ENCODE data around the gene GEMIN4. TPM values are rescaled to one million over a fixed set of nuclear protein-coding genes. Genes with fewer than 3 reads are reported as not detected.

Gene GEMIN4
- total and polyA plus RNA-seq, 2 of the 8 experiments (the other 6 are each of a cell fraction or from before 2014, with no cell fraction given) = 32.1 to 51.9 TPM

DNA sequence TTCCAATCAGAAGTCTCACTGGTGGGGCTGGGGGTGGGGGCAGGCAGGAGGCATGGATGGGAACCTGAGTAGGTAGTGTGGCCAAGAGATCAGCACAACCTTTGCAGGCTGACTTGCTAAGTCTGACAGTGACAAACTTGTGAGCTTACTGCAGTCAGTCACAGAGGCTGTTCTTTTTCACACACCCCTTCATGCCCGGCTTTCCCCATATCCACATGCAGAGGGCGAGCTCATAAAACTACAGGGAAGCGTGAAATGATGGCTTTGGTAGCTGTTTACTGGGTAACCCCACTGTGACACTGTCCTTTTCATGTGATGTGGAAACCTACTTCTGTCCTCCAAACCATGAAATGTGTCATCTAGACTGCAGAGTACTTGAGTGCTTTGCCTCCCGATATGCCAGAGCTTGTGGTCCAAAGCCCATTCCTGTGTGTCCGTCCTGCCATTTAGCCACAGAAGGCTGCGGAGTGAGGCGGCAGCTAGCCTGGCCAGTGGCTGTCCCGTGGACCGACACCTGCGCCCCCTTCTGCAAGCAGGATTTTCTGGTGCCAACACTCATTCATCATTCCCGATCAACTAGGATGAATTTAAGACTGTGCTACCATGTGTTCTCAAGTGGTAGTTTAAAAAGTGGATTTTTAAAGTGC lies 9.8 kb downstream of the GEMIN4 start:
- no peak for DNase-seq (ENCODE audit: low read depth in 1 of 2, low spot score in 2 of 2)

More for the DNA sequence above, 9.8 kb downstream of the GEMIN4 start:
- Histone ChIP-seq H3K79me1 (ENCODE audit: low read depth, low read length) (peaks cover 12% of the 10 kb centered on the region; the same call in 1 of the 2 replicates), H4K8ac (ENCODE audit: extremely low read depth, insufficient read depth, low read length) (no peak overlapping the region), H2BK5ac (ENCODE audit: low read depth, low read length) (no peak overlapping the region), H2BK120ac (replicated peaks; ENCODE audit: low read depth, low read length) (no peak overlapping the region), H3K4ac (replicated peaks; ENCODE audit: insufficient read length, low read depth, low read length) (no peak overlapping the region), H2BK12ac (ENCODE audit: low read depth, low read length) (no peak overlapping the region), H4K20me1 (replicated peaks in 1 of 2; ENCODE audit: control insufficient read depth in 1 of 2, insufficient read depth in 2 of 2, low read length in 2 of 2) (peaks cover 5 to 38% of the 10 kb centered on the region in 2 experiments), H3K79me2 (ENCODE audit: control insufficient read depth in 1 of 2, insufficient read depth in 2 of 2, low read length in 2 of 2) (peaks cover 0 to 7% of the 10 kb centered on the region in 2 experiments; a peak in 1 of 4 replicates), H2BK20ac (ENCODE audit: low read length) (no peak overlapping the region), H3K4me2 (ENCODE audit: insufficient read depth in 1 of 2, low read depth in 2 of 2, low read length in 2 of 2) (no peak overlapping the region), H3K14ac (ENCODE audit: insufficient read length) (no peak overlapping the region), H3K36me3 (ENCODE audit: control insufficient read depth in 2 of 4, insufficient read depth in 4 of 4, low read length in 3 of 4) (peaks cover 42 to 85% (median 53%) of the 10 kb centered on the region in 4 experiments), H3K18ac (ENCODE audit: extremely low read depth, low read length) (no peak overlapping the region), H3K4me3 (ENCODE audit: extremely low read depth in 1 of 4, insufficient read depth in 2 of 4, low read depth in 3 of 4, low read length in 4 of 4) (no peak overlapping the region), H3K23ac (ENCODE audit: insufficient read length) (no peak overlapping the region), H3K27ac (ENCODE audit: low read depth, low read length) (no peak overlapping the region), H3K23me2 (ENCODE audit: low read depth, low read length) (no peaks in the 10 kb centered on the region; the same call in 1 of the 2 replicates), H4K91ac (replicated peaks; ENCODE audit: insufficient read length, low read length) (no peak overlapping the region), H3K4me1 (replicated peaks in 1 of 4; ENCODE audit: control insufficient read depth in 3 of 4, insufficient read depth in 4 of 4, low read length in 3 of 4) (no peaks in the 10 kb centered on the region), H3K9ac (replicated peaks in 1 of 4; ENCODE audit: extremely low read depth in 1 of 4, low read depth in 3 of 4, low read length in 3 of 4) (no peak overlapping the region), H2AFZ (ENCODE audit: low read length) (no peak overlapping the region), H3K56ac (replicated peaks; ENCODE audit: insufficient read length, low read depth, low read length) (no peak overlapping the region), H2AK5ac (ENCODE audit: low read depth, low read length) (no peak overlapping the region), H3K9me3 (ENCODE audit: insufficient read depth in 2 of 2, low read depth in 1 of 2, low read length in 1 of 2) (no peaks in the 10 kb centered on the region), H3K27me3 (replicated peaks in 1 of 4; ENCODE audit: control insufficient read depth in 3 of 4, extremely low read depth in 1 of 4, insufficient read depth in 3 of 4, low read length in 3 of 4) (no peaks in the 10 kb centered on the region), H2BK15ac (ENCODE audit: low read length) (no peak overlapping the region), H4K5ac (ENCODE audit: insufficient read length, low read depth, low read length) (no peak overlapping the region)
- TF ChIP-seq SUZ12 (IDR thresholded peaks at IDR 0.05; ENCODE audit: low read length) = no peak
- TF ChIP-seq CBX5 (IDR thresholded peaks at IDR 0.05; ENCODE audit: low read depth, low read length) = no peak
- 0 out of 3 replicates have a peak, but pooled peaks of 1 of the 2 experiments have one; percentile 39 for TF ChIP-seq POLR2A (IDR thresholded peaks at IDR 0.05; ENCODE audit: control extremely low read depth in 1 of 2, low read depth in 2 of 2, low read length in 2 of 2)
- ChIA-PET POLR2A (ENCODE audit: partially characterized antibody) (interaction anchor here (0.7 to 9.7 kb wide), 13 partner anchors 9 to 263 kb away, joined by 3 to 44 read pairs (median 3); partner anchors contain the start of gene GEMIN4), CTCF (ENCODE audit: partially characterized antibody) (interaction anchor here (1.3 kb wide), 1 partner anchor 9 kb away, joined by 3 read pairs; no protein-coding TSS in a partner anchor)
- FAIRE-seq = no peak
- WGBS, 2 experiments (ENCODE audit: extremely low coverage in 1 of 2, insufficient coverage in 1 of 2, insufficient read length in 1 of 2, insufficient replicate concordance in 2 of 2, low coverage in 1 of 2, low lambda C conversion rate in 2 of 2, missing lambda C conversion rate in 1 of 2) = 87% methylated on average over 11 of the region's 11 CpGs; no CpG with 5 or more reads in 1 of the 2 experiments
